GM21515 (cell line): ENCODE measurements around the gene LSM4.

Experiments
- ATAC-seq: cut with Tn5 transposase; IDR thresholded peaks from one replicate; pipeline ENCODE4 v1.9.1; 2021; ENCODE audit not compliant: unreplicated experiment

The LSM4 gene

GRCh38 chr19:18279266-18279515 is 43.7 kb downstream of the LSM4 start:
- no peak for ATAC-seq

GRCh38 chr19:18278521-18279265 is 44.2 kb downstream of the LSM4 start:
- ATAC-seq, result no peak

- no peak for ATAC-seq
Observed at GRCh38 chr19:18274781-18275356, 48.0 kb downstream of the LSM4 start.

GRCh38 chr19:18274219-18274780 is 48.6 kb downstream of the LSM4 start, which contains the start of gene IQCN:
Gene IQCN (minus strand): TSS chr19:18274452. CDS start chr19:18269478, 4,974 bp downstream.
- ATAC-seq, result no peak

- no peak for ATAC-seq
Observed at GRCh38 chr19:18273561-18274218, 49.2 kb downstream of the LSM4 start.

GRCh38 chr19:18271433-18271841 is 51.4 kb downstream of the LSM4 start:
- no peak for ATAC-seq

- ATAC-seq, result no peak
Observed at GRCh38 chr19:18270326-18270725, 52.5 kb downstream of the LSM4 start.

GRCh38 chr19:18269070-18269723 is 53.7 kb downstream of the LSM4 start:
- ATAC-seq, result no peak

GRCh38 chr19:18266771-18267686 is 55.8 kb downstream of the LSM4 start:
- no peak for ATAC-seq

GRCh38 chr19:18265582-18265981 is 57.3 kb downstream of the LSM4 start:
- no peak for ATAC-seq

- ATAC-seq, result no peak
Observed at GRCh38 chr19:18264971-18265540, 57.8 kb downstream of the LSM4 start.

- ATAC-seq, result no peak
Observed at GRCh38 chr19:18264137-18264854, 58.6 kb downstream of the LSM4 start.

- no peak for ATAC-seq
Observed at GRCh38 chr19:18263324-18264136, 59.3 kb downstream of the LSM4 start.

GRCh38 chr19:18262917-18263316 is 60.0 kb downstream of the LSM4 start:
- ATAC-seq, result no peak

- no peak for ATAC-seq
Observed at GRCh38 chr19:18262144-18262543, 60.7 kb downstream of the LSM4 start.

GRCh38 chr19:18261474-18261873 is 61.4 kb downstream of the LSM4 start:
- ATAC-seq, result no peak

GRCh38 chr19:18259893-18260292 is 63.0 kb downstream of the LSM4 start:
- no peak for ATAC-seq
